ENCODE data around the gene PKIB.

DNA sequence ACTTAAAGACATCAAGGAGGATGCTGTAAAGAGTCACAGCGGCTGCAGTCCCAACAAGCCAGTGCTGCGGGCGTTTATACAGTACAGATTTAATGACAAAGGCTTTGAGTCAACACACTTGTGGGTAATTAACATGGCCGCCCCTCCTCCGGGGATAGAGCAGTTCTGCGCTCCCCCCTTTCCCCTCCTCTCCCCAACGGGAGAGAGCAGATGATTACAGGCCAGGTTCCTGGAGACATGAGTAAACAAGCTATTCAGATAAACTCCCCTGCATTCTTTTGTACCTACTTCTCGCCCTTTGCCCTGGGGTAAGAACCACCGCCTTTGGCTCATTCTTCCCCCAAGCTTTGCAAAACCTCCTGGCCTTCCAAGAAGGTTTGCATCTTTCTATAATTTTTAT lies 145.7 kb downstream of the PKIB start:
- TF ChIP-seq, protein P1, sequence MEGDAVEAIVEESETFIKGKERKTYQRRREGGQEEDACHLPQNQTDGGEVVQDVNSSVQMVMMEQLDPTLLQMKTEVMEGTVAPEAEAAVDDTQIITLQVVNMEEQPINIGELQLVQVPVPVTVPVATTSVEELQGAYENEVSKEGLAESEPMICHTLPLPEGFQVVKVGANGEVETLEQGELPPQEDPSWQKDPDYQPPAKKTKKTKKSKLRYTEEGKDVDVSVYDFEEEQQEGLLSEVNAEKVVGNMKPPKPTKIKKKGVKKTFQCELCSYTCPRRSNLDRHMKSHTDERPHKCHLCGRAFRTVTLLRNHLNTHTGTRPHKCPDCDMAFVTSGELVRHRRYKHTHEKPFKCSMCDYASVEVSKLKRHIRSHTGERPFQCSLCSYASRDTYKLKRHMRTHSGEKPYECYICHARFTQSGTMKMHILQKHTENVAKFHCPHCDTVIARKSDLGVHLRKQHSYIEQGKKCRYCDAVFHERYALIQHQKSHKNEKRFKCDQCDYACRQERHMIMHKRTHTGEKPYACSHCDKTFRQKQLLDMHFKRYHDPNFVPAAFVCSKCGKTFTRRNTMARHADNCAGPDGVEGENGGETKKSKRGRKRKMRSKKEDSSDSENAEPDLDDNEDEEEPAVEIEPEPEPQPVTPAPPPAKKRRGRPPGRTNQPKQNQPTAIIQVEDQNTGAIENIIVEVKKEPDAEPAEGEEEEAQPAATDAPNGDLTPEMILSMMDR (IDR thresholded peaks at IDR 0.05): no peak
- TF ChIP-seq EP300 (IDR thresholded peaks at IDR 0.05) (no peak), POLR2AphosphoS5 (IDR thresholded peaks at IDR 0.05) (no peak)

All from esophagus muscularis mucosa (tissue), 4 donors.